ENCODE data around the gene TRANK1. TPM values are rescaled to one million over a fixed set of nuclear protein-coding genes. Genes with fewer than 3 reads are reported as not detected.

Gene TRANK1
- total RNA-seq, 4 donors from 2014 or later: 8.7 to 12.6 (median 10.5) TPM

DNA sequence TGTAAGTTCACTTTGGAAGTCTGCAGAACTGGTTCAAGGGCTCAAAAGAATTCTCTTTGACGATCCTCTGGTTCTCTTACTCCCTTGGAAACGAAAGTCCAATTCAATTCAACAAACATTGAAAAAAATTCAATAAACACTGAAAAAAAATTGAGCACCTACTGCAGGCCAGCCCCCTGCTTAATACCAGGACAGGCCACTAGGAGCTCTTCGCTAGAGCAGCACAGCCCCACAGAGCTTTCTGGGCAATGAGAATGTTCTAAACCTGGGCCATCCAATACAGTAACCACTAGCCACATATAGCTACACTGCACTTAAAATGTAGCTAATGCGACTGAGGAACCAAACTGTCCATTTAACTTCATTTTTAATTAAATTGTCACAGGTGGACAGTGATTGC is 130.1 kb downstream of the TRANK1 start:
- 64 to 76% methylated on average over 4 of the region's 4 CpGs for WGBS, 2 donors

GRCh38 chr3:36814066-36814717 is 130.7 kb downstream of the TRANK1 start:
- no peaks in the 10 kb centered on the region for H3K27me3 ChIP-seq
- H3K9me3 ChIP-seq: no peaks in the 10 kb centered on the region
- H3K27ac ChIP-seq: peak overlapping the region in 1 of 4 donors; percentile 31
- H3K36me3 ChIP-seq: no peaks in the 10 kb centered on the region
- no peaks in the 10 kb centered on the region for H3K4me1 ChIP-seq
- TF ChIP-seq, protein P1, sequence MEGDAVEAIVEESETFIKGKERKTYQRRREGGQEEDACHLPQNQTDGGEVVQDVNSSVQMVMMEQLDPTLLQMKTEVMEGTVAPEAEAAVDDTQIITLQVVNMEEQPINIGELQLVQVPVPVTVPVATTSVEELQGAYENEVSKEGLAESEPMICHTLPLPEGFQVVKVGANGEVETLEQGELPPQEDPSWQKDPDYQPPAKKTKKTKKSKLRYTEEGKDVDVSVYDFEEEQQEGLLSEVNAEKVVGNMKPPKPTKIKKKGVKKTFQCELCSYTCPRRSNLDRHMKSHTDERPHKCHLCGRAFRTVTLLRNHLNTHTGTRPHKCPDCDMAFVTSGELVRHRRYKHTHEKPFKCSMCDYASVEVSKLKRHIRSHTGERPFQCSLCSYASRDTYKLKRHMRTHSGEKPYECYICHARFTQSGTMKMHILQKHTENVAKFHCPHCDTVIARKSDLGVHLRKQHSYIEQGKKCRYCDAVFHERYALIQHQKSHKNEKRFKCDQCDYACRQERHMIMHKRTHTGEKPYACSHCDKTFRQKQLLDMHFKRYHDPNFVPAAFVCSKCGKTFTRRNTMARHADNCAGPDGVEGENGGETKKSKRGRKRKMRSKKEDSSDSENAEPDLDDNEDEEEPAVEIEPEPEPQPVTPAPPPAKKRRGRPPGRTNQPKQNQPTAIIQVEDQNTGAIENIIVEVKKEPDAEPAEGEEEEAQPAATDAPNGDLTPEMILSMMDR (IDR thresholded peaks at IDR 0.05): no peak
- TF ChIP-seq EP300 (IDR thresholded peaks at IDR 0.05) (no peak), POLR2A (IDR thresholded peaks at IDR 0.05) (no peak)
- WGBS, 2 donors: 47% methylated on average over 7 of the region's 7 CpGs
- H3K4me3 ChIP-seq: no peak overlapping the region
- no peak for DNase-seq (ENCODE audit: low spot score in 2 of 2)

More for the DNA sequence above, 130.1 kb downstream of the TRANK1 start:
- H3K9me3 ChIP-seq: no peaks in the 10 kb centered on the region
- no peaks in the 10 kb centered on the region for H3K4me1 ChIP-seq
- peak overlapping the region in 1 of 4 donors; percentile 31 for H3K27ac ChIP-seq
- no peaks in the 10 kb centered on the region for H3K27me3 ChIP-seq
- H3K36me3 ChIP-seq: no peaks in the 10 kb centered on the region
- TF ChIP-seq, protein P1 (IDR thresholded peaks at IDR 0.05): no peak
- TF ChIP-seq EP300 (IDR thresholded peaks at IDR 0.05): no peak
- TF ChIP-seq POLR2A (IDR thresholded peaks at IDR 0.05): no peak
- H3K4me3 ChIP-seq: no peak overlapping the region
- DNase-seq (ENCODE audit: low spot score in 2 of 2): no peak

DNA sequence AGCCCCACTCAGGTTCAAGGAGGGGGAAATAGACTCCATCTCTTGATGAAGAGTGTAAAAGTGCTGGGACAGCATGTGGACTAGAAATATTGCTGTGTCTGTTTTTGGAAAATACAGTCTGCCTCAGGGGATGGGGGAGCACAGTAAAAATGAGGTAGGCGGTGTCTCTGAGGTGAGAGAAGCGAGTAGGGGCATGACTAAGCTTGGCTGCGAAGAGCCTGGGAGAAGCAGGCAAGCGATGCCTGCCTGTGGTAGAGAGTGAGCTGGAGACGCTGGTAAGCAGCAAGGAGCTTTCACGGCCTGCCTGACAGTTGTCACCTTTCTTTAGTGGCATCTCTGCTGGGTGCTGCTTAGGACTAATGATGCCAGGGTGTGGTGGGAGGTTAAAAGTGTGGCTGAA is 131.5 kb downstream of the TRANK1 start:
- DNase-seq (ENCODE audit: low spot score in 2 of 2): no peak
- no peak overlapping the region for H3K4me3 ChIP-seq
- no peaks in the 10 kb centered on the region for H3K4me1 ChIP-seq
- TF ChIP-seq, protein P1 (IDR thresholded peaks at IDR 0.05): no peak
- TF ChIP-seq EP300 (IDR thresholded peaks at IDR 0.05): no peak
- no peak for TF ChIP-seq POLR2A (IDR thresholded peaks at IDR 0.05)
- no peak overlapping the region for H3K27ac ChIP-seq
- no peaks in the 10 kb centered on the region for H3K27me3 ChIP-seq
- no peaks in the 10 kb centered on the region for H3K9me3 ChIP-seq
- 85 to 89% methylated on average over 6 of the region's 6 CpGs for WGBS, 2 donors
- H3K36me3 ChIP-seq: no peaks in the 10 kb centered on the region

- Histone ChIP-seq H3K36me3 (no peaks in the 10 kb centered on the region), H3K27ac (no peak overlapping the region), H3K27me3 (no peaks in the 10 kb centered on the region), H3K4me1 (no peaks in the 10 kb centered on the region), H3K9me3 (peaks cover 0 to under 1% (median 0%) of the 10 kb centered on the region in 4 donors), H3K4me3 (no peak overlapping the region)
- TF ChIP-seq, protein P1 (IDR thresholded peaks at IDR 0.05): no peak
- no peak for TF ChIP-seq EP300 (IDR thresholded peaks at IDR 0.05)
- TF ChIP-seq POLR2A (IDR thresholded peaks at IDR 0.05): no peak
- 94 to 100% methylated on average over 1 of the region's 1 CpG for WGBS, 2 donors
- no peak for DNase-seq (ENCODE audit: low spot score in 2 of 2)
Measured at GRCh38 chr3:36812240-36812639, 132.6 kb downstream of the TRANK1 start.

DNA sequence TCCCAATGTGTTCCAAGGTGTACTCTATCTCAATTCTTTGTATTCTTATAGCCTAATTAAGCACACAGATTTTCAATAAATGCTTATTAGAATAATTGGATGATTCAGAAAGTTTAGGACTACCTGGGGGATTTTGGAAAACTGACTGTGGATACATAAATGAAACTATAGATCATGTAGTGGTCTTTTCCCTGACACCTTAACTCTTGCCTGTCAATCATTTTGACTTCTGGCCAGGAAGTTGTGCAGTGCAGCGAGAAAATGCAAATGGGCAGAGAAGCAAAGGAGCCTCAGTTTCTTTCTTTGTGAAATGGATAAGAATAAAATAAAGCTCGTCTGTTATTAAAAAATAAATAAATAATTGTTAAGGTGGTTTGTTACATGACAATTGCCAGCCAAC is 133.1 kb downstream of the TRANK1 start:
- TF ChIP-seq, protein P1 (IDR thresholded peaks at IDR 0.05): no peak
- no peak for TF ChIP-seq EP300 (IDR thresholded peaks at IDR 0.05)
- TF ChIP-seq POLR2A (IDR thresholded peaks at IDR 0.05): no peak
- WGBS, 2 donors: 85 to 90% methylated on average over 2 of the region's 2 CpGs
- no peaks in the 10 kb centered on the region for H3K27me3 ChIP-seq
- H3K4me3 ChIP-seq: no peak overlapping the region
- no peak for DNase-seq (ENCODE audit: low spot score in 2 of 2)
- no peaks in the 10 kb centered on the region for H3K36me3 ChIP-seq
- no peak overlapping the region for H3K27ac ChIP-seq
- no peaks in the 10 kb centered on the region for H3K4me1 ChIP-seq
- H3K9me3 ChIP-seq: peaks cover 0 to 3% (median 0%) of the 10 kb centered on the region in 4 donors
